Measurements from ENCODE around the gene NEXN.

Gene NEXN

DNA sequence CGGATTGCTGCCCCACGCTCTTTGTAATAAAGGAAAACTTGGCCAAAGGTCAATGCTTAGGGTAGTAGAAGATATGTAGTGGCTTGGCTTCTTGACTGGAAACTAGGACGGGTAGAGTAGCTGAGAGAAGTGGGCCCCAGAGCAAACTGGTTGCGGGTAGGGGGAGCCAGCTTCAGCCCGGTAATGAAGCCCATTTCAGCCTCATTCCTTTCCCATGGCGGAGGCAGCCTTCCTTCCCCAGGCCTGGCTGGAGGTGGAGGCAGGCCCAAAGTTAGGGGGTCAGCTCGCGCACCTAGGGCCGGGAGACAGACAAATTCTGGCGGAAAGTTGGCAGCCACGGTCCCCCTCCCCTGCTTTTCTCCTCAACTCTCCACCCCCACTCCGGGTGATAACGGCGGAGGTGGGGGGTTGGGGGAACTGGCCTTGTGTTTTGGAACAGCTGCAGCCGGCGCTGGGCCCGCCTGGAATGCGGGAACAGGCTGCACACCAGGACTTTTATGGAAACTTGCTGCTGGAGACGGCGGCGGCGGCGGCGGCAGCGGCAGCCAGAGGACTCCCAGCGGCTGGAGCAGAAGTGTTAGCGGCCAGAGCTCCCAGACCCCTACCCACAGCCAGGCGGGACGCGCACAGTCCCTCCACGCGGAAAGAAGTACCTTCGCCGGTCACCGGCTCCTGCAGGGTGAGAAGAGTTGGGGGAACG is at the start of gene NEXN:
NEXN (plus strand) TSS at position 544 of the 700 bp plus-strand sequence. CDS start 27,483 bp downstream, outside the sequence.
- DNase-seq, result no peak

DNA sequence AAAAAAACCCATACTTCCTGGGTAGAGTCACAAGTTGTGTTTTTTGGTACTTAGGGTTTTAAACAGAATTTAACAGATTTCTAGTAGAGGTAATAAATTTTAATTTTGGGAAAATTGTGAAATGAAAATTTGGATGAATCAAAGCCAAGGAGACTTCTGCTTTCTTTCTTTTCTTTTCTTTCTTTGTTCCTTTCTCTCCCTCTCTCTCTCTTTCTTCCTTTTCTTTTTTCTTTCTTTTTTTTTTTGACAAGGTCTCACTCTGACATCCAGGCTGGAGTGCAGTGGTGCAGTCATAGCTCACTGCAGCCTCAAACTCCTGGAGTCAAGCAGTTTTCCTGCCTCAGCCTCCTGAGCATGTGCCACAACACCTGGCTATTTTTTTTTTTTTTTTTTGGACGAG is 46.9 kb upstream of the NEXN start:
- no peak for DNase-seq

DNA sequence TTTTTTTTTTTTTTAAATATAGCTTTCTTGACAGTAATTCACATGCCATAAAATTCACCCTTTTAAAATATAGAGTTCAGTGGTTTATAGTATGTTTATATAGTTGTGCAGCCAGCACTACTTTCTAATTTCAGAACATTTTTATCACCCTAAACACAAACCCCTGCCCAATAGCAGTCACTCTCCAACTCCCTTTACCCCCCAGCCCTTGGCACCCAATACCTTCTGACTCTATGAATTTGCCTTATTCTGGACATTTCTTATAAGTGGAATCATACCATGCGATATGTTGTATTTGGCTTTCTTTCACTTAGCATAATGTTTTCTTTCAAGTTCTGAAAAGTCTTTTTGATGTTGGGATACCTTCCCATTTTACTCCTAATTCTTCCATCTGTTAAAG is 42.5 kb upstream of the NEXN start:
- DNase-seq, result no peak

DNA sequence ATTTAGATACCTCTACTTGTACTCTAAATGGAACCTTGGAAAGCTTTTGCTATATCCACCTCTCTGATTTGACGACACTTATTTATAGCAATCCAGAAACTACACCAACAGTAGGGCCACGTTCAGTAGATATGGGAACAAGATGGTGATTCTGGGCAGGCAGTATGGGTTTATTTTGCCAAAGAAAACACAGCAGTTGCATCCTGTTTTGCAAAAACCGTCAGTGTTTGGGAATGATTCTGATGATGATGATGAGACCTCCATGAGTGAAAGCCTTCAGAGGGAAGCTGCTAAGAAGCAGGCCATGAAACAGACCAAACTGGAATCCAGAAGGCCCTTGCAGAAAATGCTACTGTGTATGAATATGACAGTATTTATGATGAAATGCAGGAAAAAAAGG is 41.5 kb upstream of the NEXN start:
- DNase-seq, result no peak

DNA sequence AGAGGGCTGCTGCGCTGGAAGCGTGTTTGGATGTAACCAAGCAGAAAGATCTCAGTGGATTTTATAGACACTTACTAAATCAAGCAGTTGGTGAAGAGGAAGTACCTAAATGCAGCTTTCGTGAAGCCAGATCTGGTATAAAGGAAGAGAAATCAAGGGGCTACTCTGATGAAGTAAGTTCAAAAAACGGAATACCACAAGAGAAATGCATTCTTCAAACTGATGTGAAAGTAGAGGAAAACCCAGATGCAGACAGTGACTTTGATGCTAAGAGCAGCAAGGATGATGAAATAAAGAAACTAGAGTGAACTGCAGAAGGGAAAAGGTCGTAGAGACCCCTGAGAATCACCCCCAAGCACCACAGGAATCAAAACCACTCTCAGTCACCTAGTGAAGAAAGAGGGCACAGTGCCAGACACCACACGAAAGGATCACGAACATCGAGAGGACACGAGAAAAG is 40.8 kb upstream of the NEXN start:
- no peak for DNase-seq

DNA sequence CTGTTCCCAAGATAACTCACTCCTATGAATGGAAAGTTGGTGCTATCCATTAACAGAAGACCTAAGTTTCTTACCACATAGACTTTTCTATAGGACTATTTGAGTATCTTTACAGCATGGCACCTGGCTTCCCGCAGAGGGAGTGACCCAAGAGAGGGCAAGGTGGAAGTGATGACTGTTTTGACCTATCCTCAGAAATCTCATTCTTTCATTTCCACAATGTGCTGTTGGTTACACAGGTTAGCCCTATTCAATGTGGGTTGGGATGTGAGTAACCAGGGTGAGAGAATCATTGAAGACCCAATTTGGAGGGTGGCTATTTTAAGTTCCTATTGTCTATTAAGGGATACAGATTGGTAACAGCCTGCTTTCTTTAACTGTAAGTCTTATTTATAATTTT is 38.3 kb upstream of the NEXN start:
- DNase-seq, result no peak

DNA sequence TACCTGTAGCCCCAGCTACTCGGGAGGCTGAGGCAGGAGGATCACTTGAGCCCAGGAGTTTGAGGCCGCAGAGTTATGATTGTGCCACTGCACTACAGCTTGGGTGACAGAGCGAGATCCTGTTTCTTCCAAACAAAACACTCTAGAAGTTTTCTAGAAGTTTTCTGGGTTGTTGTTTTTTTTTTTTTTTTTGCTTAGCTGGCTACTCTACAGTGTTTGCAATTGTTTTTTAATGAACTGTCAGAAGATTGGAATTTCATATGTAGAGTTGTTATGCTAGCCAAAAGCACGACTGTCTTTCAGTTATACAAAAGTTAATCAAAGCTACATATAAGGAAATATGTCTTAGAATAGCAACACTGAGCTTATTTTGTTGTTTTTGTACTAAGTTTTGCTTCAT is 30.9 kb upstream of the NEXN start:
- DNase-seq, result no peak

DNA sequence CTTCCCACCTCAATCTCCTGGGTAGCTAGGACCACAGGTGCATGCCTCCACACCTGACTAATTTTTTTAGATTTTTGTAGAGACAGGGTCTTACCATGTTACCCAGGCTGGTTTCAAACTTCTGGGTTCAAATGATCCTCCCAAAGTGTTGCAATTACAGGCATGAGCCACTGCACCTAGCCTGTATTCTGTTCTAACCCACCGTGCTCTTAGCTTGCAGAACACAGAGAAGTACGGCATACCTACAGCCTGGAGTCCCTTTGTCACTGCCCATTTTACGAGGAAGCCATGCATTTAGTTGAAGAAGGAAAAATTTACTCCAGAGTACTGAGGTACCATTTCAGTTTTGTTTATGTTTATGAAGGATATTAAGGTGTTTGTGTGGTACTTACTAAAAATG is 29.7 kb upstream of the NEXN start:
- DNase-seq, result no peak

DNA sequence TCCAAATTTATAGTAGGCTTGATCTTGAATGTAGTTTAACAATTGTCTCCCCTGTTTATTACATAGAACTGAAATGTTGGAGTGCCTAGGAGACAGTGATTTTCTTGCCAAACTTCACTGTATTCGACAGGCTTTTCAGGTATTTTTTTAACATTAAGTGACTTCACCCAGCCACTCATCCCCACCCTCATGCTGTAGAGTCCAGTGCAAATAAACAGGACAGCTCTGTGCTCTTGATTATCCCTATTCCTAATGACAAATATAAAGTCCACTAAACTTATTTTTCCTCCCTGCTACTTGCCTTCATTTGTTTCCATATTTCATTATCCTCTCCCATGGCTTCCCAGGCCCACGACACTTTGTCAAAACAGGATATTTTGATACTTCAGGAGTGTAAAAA is 29.2 kb upstream of the NEXN start:
- DNase-seq, result no peak

DNA sequence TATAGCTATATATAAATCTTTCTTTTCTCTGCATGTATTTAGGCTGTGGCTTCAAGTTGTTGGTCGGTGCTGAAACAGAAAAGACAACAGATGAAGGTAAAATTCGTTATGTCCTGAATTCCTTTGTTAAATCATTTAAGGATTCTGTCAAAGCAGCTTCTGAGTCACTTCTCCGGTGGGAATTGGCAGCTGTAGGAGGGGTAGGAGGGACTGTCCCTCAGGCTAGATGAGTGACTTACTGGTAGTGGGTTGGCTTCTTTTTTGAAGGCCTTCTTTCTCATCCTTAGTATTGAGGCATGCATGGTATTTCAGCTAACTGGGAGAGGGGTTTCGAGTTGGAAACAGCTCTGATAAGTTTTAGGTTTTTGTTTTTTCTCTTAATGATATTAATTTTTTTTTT is 22.1 kb upstream of the NEXN start:
- DNase-seq, result no peak

DNA sequence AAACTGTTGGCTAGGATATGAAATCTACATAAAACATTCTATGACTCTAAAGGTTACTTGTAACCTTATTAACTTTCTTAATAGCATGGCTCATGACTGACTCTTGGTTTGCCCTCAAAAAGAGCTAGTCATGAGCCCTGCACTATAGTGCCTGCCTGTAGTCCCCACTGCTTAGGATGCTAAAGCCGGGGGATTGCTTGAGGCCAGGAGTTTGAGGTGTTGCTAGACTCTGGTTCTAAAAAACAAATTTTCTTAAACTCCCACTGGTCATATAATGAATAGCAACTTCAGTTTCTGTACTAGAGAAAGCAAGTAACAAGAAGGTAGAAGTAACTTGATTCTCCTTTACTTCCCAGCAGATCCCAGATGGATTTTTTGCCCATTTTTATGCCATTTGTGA is 15.8 kb upstream of the NEXN start:
- DNase-seq, result no peak

DNA sequence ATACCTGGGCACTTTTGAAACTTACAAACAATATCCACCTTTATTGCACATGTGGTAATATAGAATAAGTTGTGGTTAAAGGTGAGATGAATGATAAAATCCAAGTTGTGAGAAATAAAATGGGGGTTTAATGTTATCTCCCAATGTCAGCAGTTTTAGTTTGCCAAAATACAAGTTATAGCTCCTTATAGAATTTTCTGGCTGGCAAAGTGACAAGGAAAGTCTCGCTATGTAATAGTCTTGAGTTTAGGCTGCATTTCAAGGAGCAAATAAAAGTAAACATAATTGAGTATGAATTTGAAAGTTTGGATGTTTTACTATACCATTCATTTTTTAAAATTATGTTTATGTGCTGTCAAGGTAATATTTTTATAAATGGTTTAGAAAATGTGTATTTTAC is 15.0 kb upstream of the NEXN start:
- DNase-seq, result no peak

DNA sequence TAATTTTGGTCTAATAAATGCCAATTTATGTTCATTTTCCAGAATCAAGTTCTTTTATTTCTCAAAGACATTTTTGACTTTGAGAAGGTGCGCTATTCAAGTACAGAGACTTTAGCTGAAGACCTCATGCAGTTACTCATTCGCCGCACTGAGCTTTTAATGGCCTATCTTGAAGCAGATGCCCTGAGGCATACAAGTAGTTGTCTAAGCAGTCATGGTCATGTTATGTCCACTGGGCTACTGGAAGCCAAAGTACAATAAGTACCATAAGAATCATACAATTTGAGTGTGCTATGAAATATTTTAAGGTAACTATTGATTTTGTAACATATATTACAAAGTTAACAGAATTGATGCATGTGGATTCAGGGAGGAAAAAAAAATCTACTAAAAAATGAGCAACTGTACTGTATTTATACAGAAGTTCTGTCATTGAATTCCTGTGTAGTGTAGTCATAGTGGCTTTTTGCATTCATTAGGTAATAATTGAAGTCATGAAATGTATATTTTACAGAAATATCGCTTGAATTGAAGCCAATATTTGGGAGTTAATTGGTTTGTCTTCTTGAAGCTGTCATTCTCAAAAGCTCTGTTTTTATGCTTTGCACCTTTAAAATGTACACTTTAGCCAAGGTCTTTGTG is 13.5 kb upstream of the NEXN start:
- no peak for DNase-seq

DNA sequence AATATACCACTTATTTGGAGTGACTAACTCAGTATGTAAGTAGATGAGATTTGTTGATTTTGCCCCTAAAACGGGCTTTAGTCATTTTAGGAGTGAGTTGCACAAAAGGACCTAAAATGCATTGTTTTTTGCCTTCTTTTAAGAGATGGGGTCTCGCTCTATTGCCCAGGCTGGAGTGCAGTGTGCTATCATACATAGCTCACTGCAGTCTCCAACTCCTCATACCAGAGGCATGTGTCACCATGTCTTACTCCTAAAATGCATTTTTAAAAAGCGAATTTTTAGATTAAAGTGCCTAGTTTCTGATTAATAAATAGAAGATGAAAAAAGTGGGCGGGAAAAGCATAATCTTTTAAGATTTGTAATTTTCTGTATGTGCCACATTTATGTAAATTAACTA is 11.5 kb upstream of the NEXN start:
- no peak for DNase-seq

DNA sequence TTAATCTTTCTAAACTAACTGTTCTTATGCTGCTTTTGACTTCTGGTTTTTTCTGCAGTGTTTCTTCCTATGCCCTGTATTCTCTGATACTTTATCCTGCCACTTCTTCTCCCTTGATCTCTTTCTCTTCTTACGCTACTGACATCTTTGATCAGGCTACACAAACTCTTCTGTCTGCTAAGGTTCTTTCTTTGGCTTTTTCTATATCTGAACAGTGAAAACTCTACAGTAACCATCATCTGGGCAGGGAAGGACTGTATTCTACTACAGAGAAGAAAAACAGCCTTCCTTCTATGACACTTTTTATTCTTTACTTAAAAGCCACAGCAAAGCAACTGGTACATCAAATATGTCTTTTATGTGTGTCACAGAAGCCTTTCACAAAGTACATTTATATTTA is 7.4 kb upstream of the NEXN start:
- DNase-seq, result no peak

DNA sequence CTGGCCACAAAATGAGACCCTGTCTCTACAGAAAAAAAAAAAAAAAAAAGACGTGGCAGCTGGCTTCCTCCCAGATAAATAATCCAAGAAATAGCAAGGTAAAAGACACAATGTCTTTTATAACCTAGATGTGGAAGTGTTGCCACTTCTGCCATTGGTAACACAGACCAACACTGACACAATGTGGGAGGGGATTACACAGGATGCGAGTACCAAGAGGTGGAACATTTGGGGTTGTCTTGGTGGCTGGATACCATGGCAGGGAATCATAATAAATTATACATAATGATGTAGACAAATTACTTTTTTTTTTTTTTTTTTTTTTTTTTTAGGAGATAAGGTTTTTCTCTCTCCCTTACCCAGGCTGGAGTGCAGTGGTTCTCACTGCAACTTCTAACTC is 6.0 kb upstream of the NEXN start:
- no peak for DNase-seq

DNA sequence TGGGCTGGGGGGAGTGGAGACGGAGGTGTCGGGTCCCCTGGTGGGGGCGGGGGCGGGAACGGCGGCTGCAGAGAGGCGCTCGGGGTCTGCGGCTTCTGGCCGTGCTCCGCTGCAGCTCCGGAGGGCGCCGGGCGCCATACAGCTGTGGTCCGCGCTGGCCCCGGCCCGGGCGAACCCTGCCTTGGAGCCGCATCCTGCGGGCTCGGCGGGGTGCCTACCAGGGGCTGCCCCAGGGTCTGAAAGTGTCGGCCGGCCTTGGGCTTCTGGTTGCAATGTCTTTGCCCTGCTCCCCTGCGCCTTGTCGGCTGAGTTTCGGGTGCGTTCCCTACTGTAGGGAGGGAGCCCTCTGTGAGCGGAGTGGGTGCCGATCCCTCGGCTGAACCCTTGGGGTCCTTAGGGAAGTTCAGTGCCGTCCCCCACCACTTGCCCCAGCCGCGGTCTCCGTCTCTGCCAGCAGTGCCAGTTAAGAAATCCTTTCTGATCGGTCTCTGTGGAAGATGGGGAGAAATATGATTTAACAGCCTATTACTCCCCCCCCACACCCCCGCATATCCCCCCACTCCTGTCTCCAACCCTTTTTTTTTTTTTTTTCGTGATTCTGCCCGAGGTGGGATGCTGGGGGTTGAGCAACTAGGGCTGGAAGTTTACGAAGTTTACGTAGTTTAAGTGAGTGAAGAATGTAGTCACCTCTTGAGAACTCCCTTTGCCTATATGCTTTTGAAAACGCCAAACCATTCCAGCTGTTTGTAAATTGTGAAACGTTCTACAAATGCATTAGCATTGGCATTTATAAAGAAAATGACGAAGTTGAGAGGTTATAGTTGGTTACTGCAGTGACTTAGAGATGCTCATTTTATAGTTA is 588 bp downstream of the NEXN start:
- no peak for DNase-seq

DNA sequence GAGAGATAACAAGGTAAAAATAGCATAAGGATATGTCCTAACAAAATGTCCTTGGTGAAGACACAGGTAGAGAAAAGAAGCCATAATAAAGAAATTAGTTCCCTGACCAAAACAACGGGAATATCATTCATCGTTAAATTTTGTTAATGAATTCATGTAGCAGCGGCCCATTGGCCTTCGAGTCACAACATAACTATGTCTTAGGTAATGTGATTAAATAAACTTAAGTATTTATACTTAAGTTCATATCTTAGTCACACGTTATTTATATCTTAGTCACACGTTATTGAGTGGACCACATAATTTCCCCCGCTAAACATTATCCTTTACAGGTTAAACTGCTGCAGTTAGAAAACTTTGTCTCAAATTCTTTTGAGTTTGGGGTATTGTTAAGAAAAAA is 1.2 kb downstream of the NEXN start:
- DNase-seq, result no peak

DNA sequence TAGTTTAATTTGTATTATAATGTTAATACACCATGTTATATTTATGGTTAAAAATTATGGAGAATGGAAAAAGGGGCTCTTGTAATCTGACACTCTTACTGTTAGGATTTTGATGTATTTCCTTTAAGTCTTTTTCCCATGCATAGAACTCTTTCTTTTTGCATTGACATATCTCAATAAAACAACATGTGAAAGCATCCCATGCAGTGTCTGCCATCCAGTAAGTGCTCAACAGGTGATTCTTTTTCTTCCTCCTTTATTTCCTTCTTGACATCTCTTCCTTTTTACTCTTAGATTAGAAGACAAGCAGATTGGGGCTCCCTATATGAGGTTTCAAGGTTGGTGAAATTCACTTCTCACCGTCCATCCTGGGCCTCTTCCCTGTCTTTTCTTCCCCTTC is 2.8 kb downstream of the NEXN start:
- DNase-seq, result no peak

DNA sequence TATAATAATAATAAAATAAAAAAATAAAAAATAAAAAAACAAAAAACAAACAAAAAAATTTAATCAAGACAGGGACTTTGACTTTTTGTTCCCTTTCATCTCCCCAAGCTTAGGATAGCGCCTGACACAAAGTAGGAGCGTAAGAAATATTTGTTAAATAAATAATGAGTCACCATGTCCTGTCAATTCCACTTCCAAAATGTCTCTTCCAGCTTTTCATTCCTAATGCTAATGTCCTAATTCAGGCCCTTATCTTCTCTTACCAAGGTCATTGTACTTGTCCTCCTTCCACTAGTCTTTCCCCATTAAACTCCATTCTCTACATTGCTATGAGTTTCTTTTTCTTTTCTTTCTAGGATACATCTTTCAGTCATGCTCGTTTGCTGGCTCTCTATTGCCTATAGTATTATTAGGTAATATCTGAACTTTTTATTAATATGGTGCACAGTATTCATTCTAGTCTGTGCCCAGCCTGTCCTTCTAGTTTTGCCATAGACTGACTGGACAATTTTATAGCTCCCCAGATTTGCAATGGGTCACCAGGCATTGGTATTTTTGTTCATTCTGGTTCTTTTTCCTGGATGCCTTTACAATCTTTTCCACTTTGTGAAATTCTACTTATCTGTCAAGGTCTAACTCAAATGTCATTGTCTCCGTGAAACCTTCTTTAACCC is 11.4 kb downstream of the NEXN start:
- no peak for DNase-seq

DNA sequence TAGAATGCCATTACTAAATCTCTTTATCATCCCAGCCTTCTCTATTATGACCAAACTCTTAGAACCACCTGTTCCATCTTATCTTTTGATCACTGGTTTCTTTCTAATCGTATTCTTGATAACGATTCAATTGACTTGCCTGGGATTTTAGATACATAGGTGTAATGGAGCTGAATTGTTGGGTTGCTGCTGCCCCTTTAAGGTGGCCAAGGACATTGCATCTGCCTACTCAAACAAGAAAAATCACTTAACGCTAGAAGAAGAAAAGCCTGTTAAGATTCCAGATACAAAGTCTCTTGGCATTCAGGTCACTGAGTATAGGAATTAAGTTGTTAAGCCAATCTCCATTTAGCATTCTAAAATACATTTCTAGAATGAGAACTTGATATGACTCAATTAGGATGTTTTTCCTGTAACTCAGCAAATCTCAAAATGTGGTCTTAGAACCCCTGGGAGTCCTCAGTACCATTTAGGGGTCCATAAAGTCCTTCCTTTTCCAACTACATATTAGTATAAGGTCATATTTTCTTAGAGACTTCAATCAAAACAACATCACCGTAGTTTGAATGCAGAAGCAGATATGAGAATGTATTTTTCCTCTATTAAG is 12.4 kb downstream of the NEXN start:
- peak; percentile 2 for DNase-seq

DNA sequence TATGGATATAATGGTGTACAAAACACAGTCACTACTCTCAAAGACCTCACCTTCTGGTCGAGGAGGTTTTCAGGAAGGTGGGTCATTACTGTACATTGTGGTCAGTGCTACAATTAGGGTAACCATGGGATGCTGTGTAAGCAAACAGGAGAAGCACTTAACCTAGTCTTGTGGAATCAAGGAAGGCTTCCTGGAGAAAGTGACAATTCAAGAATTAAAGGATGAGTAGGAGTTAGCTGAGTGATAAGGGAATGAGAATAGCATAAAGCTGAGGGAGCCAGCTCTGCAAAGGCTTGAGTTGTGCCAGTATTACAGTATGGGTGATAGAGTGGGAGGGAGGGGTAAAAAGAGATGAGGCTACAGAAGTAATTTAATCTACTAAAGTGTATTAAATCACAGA is 17.2 kb downstream of the NEXN start:
- no peak for DNase-seq

DNA sequence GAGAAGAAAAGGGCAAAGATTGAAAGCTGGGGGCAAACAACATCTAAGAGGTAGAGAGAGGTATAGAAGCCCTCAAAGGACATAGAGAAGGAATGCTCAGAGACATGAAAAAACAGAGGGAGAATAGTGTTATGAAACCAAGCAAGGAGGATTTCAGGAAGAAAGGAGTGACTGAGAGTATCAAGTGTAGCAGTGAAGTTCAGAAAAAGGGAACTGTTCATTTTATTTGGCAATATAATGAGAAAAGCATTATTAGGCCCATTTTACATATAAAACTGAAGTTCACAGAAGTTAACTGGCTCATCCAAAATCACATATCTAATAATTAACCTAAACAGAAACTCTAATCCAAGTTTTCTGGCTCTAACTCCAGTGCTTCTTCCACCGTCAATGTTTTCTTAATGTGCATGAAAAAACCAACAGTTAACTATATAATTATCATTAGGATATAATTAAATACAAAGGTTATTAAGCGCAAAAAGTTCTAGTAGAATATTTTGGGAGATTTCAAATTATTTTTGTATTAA is 17.7 kb downstream of the NEXN start:
- DNase-seq, result no peak

All from NCI-H1417 treated with DMSO at 0.1 percent for 48 hours (cell line).